Gastroesophageal sphincter (tissue), 3 donors: ENCODE results near the gene ATP6V1C2.

ENCODE experiments used
- CTCF ChIP-seq, 4 experiments: fragments of 200-600 bp in 2 of 4; fragments of 450-650 bp in 2 of 4; sonication (generic) in 1 of 4; IDR thresholded peaks; one replicate each; pipeline ENCODE4 v1.5.1; 2017 to 2019; ENCODE audit warnings: antibody characterized with exemption in 4 of 4, mild to moderate bottlenecking in 2 of 4, moderate library complexity in 2 of 4
- EP300 ChIP-seq: sonication (generic); formaldehyde crosslinking; IDR thresholded peaks from one replicate; pipeline ENCODE4 v1.6.1; 2017; ENCODE audit warnings: antibody characterized with exemption, mild to moderate bottlenecking
- POLR2A ChIP-seq, 2 donors: fragments of 450-650 bp; IDR thresholded peaks; one replicate each; pipeline ENCODE4 v1.6.1; 2017; ENCODE audit warnings: antibody characterized with exemption in 2 of 2, mild to moderate bottlenecking in 2 of 2, moderate library complexity in 1 of 2
- POLR2AphosphoS5 ChIP-seq: sonication (generic); formaldehyde crosslinking; IDR thresholded peaks from one replicate; pipeline ENCODE4 v1.6.1; 2017; ENCODE audit warnings: antibody characterized with exemption

- TF ChIP-seq CTCF (IDR thresholded peaks at IDR 0.05) (no peak), POLR2A (IDR thresholded peaks at IDR 0.05) (no peak), EP300 (no peak), POLR2AphosphoS5 (no peak)
Measured at GRCh38 chr2:10772201-10772867, 50.9 kb downstream of the ATP6V1C2 start.
